GM19438 (cell line): Measurements from ENCODE around the gene FLOT2.
A peak's percentile ranks its signal among the peaks of the same experiment; 100 is the strongest.
"Not testable (repeated sequence)": the region's sequence is repeated elsewhere in the genome, so short reads cannot be mapped to it uniquely, and the experiment has no call there.

ENCODE experiments used
- ATAC-seq: cut with Tn5 transposase; IDR thresholded peaks from one replicate; pipeline ENCODE4 v1.9.1; 2021; ENCODE audit warnings: low read depth; ENCODE audit not compliant: unreplicated experiment

FLOT2 gene

GRCh38 chr17:28853295-28853694 lies 44.2 kb downstream of the FLOT2 start:
- no peak for ATAC-seq

DNA sequence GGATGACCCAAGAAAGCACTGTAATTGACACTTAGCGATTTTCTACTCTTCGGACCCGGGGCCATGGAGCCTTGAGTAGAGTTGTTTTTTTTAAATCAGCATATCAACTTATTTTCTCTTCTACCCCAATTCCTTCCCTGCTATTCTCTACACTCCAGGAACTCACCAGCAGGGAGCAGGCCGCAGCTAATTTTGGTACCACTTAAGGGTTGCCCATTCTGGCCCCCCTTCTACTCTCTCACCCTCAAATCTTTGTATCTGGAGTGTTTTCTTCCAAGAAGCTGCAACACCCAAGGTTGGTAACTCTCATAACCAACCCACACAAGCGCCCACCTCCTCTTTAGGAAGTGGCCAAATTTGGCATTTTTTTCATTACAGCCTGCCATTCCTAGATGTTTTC lies 48.3 kb downstream of the FLOT2 start:
- ATAC-seq: no peak

DNA sequence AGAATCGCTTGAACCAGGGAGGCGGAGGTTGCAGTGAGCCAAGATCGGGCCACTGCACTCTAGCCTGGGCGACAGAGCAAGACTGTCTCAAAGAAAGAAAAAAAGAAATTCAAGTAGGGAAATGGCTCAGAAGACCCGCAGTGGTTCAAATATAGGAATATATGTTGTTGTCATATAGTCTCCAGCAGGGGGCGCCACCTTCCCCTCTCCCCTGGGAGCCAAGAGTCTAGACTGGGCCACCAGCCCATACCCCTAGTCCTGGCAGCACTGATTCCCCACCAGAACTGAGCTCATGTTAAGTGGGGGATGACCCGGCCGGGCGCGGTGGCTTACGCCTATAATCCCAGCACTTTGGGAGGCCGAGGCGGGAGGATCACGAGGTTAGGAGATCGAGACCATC lies 48.9 kb downstream of the FLOT2 start:
- ATAC-seq: not testable (repeated sequence)

DNA sequence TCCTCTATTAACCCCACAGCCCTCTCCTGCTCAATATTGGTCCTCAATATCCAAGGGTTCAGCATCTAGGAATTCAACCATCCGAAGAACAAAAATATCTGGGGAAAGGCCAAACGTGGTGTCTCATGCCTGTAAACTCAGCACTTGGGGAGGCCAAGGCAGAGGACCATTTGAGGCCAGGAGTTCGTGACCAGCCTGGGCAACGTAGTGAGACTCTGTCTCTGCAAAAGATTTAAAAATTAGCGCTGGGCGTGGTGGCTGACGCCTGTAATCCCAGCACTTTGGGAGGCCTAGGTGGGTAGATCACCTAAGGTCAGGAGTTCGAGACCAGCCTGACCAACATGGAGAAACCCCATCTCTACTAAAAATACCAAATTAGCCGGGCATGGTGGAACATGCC lies 50.8 kb downstream of the FLOT2 start:
- not testable (repeated sequence) for ATAC-seq

- no peak for ATAC-seq
These were observed 51.3 kb downstream of the FLOT2 start for GRCh38 chr17:28846231-28846630.

- no peak for ATAC-seq
These were observed 53.8 kb downstream of the FLOT2 start for GRCh38 chr17:28843816-28844148.

DNA sequence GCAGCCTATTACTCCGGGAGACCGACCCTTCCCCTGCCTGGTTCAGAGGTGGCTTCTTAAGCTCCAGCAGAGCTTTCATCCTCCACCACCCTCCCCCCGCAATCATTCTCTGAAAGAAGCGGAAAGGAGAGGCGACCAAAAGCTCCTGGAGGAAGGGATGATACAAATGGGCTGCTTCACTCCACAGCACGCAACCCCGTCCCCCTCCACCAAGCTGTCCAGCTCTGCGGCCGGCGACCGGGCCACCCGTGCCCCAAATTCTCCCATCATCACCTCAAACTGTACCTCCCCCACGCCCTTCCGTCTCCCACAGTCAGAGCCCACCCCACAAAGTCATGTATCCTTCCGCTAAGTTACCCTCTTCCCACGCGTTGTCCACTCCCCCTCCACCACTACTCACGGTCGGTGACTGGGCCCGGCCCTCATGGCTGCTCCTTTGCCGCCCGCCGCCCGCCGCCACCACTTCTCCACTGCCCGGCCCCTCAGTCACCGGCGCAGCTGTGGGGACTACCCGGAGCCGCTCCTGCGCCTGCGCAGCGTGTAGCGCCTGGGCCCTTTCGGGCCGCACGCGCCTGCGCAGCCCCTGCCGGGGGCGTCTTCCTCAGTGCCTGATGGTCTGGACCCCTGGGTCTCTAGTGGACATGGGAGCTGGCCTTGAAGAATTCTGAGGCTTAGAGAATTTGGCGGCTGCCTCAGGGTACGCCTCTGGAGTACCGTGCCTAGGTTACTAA lies 55.1 kb downstream of the FLOT2 start, which contains the start of gene FAM222B:
Gene FAM222B (minus strand): TSS at position 509 of the 731 bp plus-strand sequence. CDS start 76,123 bp downstream, outside the sequence.
- ATAC-seq: peak; percentile 61

DNA sequence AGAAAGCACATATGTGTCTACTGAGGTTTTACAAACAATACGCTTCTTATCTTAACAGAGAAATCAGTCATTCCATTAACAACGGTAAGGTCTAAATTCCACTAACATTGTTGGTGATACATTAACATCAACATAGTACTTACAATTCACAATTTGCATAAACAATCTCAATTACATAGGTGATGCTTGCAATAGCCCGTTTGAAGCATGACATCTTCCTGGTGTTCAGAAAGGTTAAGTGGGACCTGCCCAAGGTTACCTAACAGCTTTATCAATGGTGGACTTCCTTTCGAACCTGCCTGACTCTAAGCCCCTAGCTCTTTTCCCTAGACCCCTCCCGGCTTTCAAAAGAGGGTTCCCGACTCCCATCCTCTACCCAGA lies 55.6 kb downstream of the FLOT2 start:
- ATAC-seq: peak; percentile 5

DNA sequence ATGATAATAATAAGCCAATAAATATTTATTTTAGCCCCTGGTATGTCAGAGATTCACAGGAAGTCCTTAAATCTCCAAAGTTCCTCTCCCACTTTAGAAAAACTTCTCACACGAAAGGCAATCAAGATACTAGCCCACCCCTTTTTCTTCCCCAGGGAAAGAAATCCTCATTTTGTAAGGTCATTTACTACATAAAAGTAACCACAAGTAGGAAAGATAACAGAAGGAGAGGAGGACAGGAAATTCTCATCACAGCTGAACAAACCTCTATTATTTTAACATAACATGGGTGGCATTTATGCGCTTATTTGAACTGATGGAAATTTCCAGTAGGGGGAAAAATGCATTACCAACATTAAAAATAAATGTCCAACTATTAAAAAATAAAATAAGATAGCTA lies 58.3 kb downstream of the FLOT2 start:
- ATAC-seq: no peak

GRCh38 chr17:28836541-28836940 lies 61.0 kb downstream of the FLOT2 start:
- ATAC-seq: not testable (repeated sequence)

GRCh38 chr17:28834420-28834819 lies 63.1 kb downstream of the FLOT2 start:
- ATAC-seq: no peak
